H1 (cell line): ENCODE measurements around the gene BCL2.

Experiments
- ATF3 ChIP-seq: IDR thresholded peaks from 2 replicates; pipeline ENCODE4 v1.6.1; 2011; ENCODE audit warnings: low read depth, mild to moderate bottlenecking, low read length; ENCODE audit not compliant: insufficient read depth
- CBX8 ChIP-seq: fragments of 300-800, 300-1000 bp; sonication (generic); IDR thresholded peaks from 2 replicates; pipeline ENCODE4 v1.7.1; 2016; ENCODE audit warnings: low read depth, low read length, borderline replicate concordance
- CHD1 ChIP-seq: IDR thresholded peaks from 2 replicates; pipeline ENCODE4 v1.6.1; 2012; ENCODE audit warnings: low read depth, low read length, improper control_type of control experiment
- CHD7 ChIP-seq: fragments of 300-600 bp; sonication (generic); IDR thresholded peaks from 2 replicates; pipeline ENCODE4 v1.7.1; 2012; ENCODE audit warnings: low read length, moderate library complexity, mild to moderate bottlenecking, inconsistent platforms; ENCODE audit not compliant: insufficient replicate concordance
- CTCF ChIP-seq, 3 experiments: IDR thresholded peaks; 1 replicate in 2 of 3; 2 replicates in 1 of 3; pipeline versions ENCODE4 v1.5.1 to v1.6.1; 2011; ENCODE audit warnings: low read length in 3 of 3, mild to moderate bottlenecking in 3 of 3, inconsistent platforms in 2 of 3, low read depth in 1 of 3, moderate library complexity in 1 of 3; ENCODE audit not compliant: insufficient read depth in 1 of 3; ENCODE audit errors: control extremely low read depth in 1 of 3
- EP300 ChIP-seq, 2 experiments: IDR thresholded peaks; 1 replicate in 1 of 2; 2 replicates in 1 of 2; pipeline ENCODE4 v1.6.1; 2011 to 2012; ENCODE audit warnings: low read depth in 2 of 2, low read length in 2 of 2, mild to moderate bottlenecking in 2 of 2, borderline replicate concordance in 1 of 2, inconsistent platforms in 1 of 2, moderate library complexity in 1 of 2
- KDM1A ChIP-seq: fragments of 200-600, 300-600 bp; sonication (generic); IDR thresholded peaks from 2 replicates; pipeline ENCODE4 v1.7.1; 2016; ENCODE audit warnings: mild to moderate bottlenecking, low read length, borderline replicate concordance
- NRF1 ChIP-seq: IDR thresholded peaks from 2 replicates; pipeline ENCODE4 v1.6.1; 2011; ENCODE audit warnings: mild to moderate bottlenecking, low read depth, low read length, improper control_type of control experiment
- POLR2AphosphoS5 ChIP-seq: IDR thresholded peaks from 2 replicates; pipeline ENCODE4 v1.6.1; 2011; ENCODE audit warnings: low read depth, low read length
- SIN3A ChIP-seq, 2 experiments: IDR thresholded peaks in 1 of 2; conservative IDR thresholded peaks in 1 of 2; 2 replicates each; pipeline ENCODE4 v1.6.1; 2011 to 2012; ENCODE audit warnings: low read length in 2 of 2, improper control_type of control experiment in 1 of 2, low read depth in 1 of 2, mild to moderate bottlenecking in 1 of 2
- TAF7 ChIP-seq: optimal IDR thresholded peaks from 2 replicates; pipeline ENCODE3; 2011; ENCODE audit warnings: low read depth, mild to moderate bottlenecking, inconsistent platforms, low read length, moderate library complexity, borderline replicate concordance

GRCh38 chr18:63303547-63303946 lies 16.0 kb downstream of the BCL2 start:
- TF ChIP-seq CHD1 = no peak
- TF ChIP-seq ATF3 = no peak
- TF ChIP-seq SIN3A (conservative IDR thresholded peaks at IDR 0.05 in 1 of 2, IDR thresholded peaks at IDR 0.05 in 1 of 2; ENCODE audit: low read depth in 1 of 2, low read length in 2 of 2) = no peak
- TF ChIP-seq CTCF (IDR thresholded peaks at IDR 0.05; ENCODE audit: control extremely low read depth in 1 of 3, insufficient read depth in 1 of 3, low read depth in 1 of 3, low read length in 3 of 3) = no peak
- no peak for TF ChIP-seq NRF1
- no peak for TF ChIP-seq KDM1A
- no peak for TF ChIP-seq POLR2AphosphoS5
- TF ChIP-seq CHD7 = no peak
- no peak for TF ChIP-seq TAF7
- TF ChIP-seq CBX8 = no peak
- TF ChIP-seq EP300 (IDR thresholded peaks at IDR 0.05; ENCODE audit: borderline replicate concordance in 1 of 2, low read depth in 2 of 2, low read length in 2 of 2) = no peak
